Upper lobe of right lung (tissue), 1 donor: ENCODE results near the gene TRPM2. TPM values are rescaled to one million over a fixed set of nuclear protein-coding genes. Genes with fewer than 3 reads are reported as not detected.
"Not testable (repeated sequence)": the region's sequence is repeated elsewhere in the genome, so short reads cannot be mapped to it uniquely, and the experiment has no call there.

Experiments used
- ATAC-seq: fragments of 200-7000 bp; cut with Tn5 transposase; one replicate; pipeline ENCODE4 v1.9.1; 2020; ENCODE audit warnings: mild to moderate bottlenecking, moderate library complexity
- DNase-seq: peaks from one replicate; pipeline ENCODE4 v3.0.0-alpha.2; 2020
- H3K27ac ChIP-seq: fragments of 200-600 bp; one replicate; pipeline ENCODE4 v1.8.0; 2022
- H3K27me3 ChIP-seq: fragments of 200-600 bp; one replicate; pipeline ENCODE4 v1.8.0; 2022; ENCODE audit warnings: mild to moderate bottlenecking
- H3K36me3 ChIP-seq: fragments of 200-600 bp; one replicate; pipeline ENCODE4 v1.8.0; 2022
- H3K4me1 ChIP-seq: fragments of 200-600 bp; one replicate; pipeline ENCODE4 v1.8.0; 2022
- H3K4me3 ChIP-seq: fragments of 200-600 bp; one replicate; pipeline ENCODE4 v1.8.0; 2022; ENCODE audit warnings: mild to moderate bottlenecking
- H3K9me3 ChIP-seq: fragments of 200-600 bp; one replicate; pipeline ENCODE4 v1.8.0; 2022
- intact Hi-C: fragments of 100-400 bp; cut with DNase I; formaldehyde crosslinking; loops from one replicate; pipeline ENCODE4 v1.11.0; 2022
- total RNA-seq: library from RNA; stranded (reverse); fragmentation: NEBNext Ultra II Directional; extraction: Animal tissue kit (Norgen Biotek cat#: 25700); gene quantifications from one replicate; pipeline ENCODE4 v1.2.1, GENCODE V29; 2021
- TF ChIP-seq, protein P1 (sequence below): fragments of 200-600 bp; IDR thresholded peaks from one replicate; pipeline ENCODE4 v1.8.0; 2022; ENCODE audit warnings: antibody characterized with exemption
- donor health status: DM: no; HTN: yes; CAD: no; lungs with severe emphysema.

TRPM2 gene
- total RNA-seq, 1 donor from 2014 or later: 10.0 TPM

DNA sequence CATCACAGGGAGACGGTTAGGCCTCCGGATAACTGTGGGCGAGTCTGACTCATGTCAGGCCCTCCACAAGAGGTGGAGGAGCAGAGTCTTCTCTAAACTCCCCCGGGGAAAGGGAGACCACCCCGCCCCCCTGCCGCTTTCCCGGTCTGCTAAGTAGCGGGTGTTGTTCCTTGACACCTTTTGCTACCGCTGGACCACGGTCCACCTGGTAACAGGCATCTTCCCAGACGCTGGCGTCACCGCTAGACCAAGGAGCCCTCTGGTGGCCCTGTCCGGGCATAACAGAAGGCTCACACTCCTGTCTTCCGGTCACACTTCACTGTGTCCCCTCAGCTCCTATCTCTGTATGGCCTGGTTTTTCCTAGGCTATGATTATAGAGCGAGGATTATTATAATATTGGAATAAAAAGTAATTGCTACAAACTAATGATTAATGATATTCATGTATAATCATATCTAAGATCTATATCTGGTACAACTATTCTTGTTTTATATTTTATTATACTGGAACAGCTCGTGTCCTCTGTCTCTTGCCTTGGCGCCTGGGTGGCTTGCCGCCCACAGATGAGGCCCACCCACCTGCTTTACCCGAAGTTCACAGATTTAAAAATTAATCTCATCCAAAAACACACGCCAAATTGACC is 126.3 kb downstream of the TRPM2 start:
- H3K27me3 ChIP-seq, H3K9me3 ChIP-seq, H3K4me1 ChIP-seq, intact Hi-C loops, ATAC-seq, DNase-seq, H3K27ac ChIP-seq, H3K4me3 ChIP-seq, H3K36me3 ChIP-seq: not testable (repeated sequence)
- TF ChIP-seq, protein P1, sequence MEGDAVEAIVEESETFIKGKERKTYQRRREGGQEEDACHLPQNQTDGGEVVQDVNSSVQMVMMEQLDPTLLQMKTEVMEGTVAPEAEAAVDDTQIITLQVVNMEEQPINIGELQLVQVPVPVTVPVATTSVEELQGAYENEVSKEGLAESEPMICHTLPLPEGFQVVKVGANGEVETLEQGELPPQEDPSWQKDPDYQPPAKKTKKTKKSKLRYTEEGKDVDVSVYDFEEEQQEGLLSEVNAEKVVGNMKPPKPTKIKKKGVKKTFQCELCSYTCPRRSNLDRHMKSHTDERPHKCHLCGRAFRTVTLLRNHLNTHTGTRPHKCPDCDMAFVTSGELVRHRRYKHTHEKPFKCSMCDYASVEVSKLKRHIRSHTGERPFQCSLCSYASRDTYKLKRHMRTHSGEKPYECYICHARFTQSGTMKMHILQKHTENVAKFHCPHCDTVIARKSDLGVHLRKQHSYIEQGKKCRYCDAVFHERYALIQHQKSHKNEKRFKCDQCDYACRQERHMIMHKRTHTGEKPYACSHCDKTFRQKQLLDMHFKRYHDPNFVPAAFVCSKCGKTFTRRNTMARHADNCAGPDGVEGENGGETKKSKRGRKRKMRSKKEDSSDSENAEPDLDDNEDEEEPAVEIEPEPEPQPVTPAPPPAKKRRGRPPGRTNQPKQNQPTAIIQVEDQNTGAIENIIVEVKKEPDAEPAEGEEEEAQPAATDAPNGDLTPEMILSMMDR: peak; percentile 65

DNA sequence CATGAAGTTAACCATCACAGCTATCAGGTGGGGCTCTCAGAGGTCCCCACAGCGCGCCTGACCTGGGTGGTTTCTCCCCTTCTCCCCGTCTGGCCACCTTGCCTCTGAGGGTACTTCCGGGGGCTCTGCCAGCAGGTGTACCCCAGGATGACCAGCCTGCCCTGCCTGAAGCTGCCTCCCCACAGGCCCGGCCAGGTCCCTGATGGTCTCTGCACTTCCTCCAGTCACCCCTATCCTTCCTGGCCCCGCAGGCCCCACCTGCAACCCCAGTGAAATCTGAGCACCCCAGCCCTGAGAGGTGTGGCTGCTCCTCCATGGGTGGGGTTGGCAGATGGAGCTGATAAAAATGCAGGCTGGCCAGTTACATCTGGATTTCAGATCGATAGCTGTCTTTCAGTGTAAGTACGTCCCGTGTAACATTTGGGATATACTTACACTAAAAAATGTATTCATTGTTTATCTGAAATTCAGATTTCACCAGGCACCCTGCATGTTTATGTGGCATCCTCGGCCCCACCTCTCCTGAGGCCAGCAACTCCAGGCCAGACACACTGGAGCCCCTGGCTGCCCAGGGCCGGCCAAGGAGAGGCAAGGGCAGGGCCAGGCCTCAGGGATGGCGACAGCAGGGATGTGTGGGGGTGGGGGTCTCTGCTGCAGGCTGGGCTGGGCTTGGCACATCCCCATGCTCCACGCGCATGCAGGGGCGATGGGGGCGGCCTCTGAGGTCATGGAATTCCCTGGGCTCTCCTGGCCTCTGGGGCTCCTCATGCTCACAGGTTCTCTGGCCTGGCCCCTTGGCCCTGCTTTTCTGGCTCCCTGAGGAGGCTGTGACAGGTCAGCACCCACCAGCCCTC is 127.0 kb downstream of the TRPM2 start:
- intact Hi-C loops: no loop called here
- Histone ChIP-seq H3K4me1 (no peaks in the 10 kb centered on the region), H3K27me3 (no peaks in the 10 kb centered on the region), H3K36me3 (no peaks in the 10 kb centered on the region), H3K4me3 (no peak overlapping the region), H3K27ac (no peak overlapping the region), H3K9me3 (no peaks in the 10 kb centered on the region)
- TF ChIP-seq, protein P1: no peak
- ATAC-seq: peak; percentile 8
- no peak for DNase-seq

DNA sequence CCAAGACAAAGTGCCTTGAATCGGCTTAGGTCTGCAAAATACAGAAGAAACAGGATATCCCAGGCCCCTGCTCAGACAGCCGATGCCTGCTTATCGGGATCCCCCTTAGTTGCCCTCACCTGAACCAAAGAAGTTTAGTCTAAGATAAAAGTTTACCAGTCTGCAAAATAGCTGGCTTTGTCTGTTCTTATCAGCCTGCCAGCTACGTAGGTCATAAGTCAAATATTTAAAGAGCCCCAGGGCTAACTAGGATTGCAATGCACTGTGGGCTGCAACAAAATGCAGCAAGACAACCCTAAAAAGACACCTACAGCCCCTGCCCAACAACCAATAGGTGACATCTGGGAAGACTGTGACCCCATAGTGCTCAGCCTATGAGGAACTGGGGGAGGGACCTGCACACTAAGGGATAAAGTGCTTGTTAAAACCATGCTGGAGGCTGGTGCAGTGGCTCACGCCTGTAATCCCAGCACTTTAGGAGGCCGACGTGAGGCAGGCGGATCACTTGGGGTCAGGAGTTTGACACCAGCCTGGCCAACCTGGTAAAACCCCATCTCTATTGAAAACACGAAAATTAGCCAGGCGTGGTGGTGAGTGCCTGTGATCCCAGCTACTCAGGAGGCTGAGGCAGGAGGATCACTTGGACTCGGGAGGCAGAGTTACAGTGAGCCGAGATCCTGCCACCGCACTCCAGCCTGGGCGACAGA is 129.3 kb downstream of the TRPM2 start:
- TF ChIP-seq, protein P1: no peak
- DNase-seq (no peak), ATAC-seq (no peak)
- Histone ChIP-seq H3K4me3 (no peak overlapping the region), H3K27me3 (no peaks in the 10 kb centered on the region), H3K9me3 (no peaks in the 10 kb centered on the region), H3K36me3 (no peaks in the 10 kb centered on the region), H3K27ac (no peak overlapping the region), H3K4me1 (no peaks in the 10 kb centered on the region)
- intact Hi-C loops: no loop called here

DNA sequence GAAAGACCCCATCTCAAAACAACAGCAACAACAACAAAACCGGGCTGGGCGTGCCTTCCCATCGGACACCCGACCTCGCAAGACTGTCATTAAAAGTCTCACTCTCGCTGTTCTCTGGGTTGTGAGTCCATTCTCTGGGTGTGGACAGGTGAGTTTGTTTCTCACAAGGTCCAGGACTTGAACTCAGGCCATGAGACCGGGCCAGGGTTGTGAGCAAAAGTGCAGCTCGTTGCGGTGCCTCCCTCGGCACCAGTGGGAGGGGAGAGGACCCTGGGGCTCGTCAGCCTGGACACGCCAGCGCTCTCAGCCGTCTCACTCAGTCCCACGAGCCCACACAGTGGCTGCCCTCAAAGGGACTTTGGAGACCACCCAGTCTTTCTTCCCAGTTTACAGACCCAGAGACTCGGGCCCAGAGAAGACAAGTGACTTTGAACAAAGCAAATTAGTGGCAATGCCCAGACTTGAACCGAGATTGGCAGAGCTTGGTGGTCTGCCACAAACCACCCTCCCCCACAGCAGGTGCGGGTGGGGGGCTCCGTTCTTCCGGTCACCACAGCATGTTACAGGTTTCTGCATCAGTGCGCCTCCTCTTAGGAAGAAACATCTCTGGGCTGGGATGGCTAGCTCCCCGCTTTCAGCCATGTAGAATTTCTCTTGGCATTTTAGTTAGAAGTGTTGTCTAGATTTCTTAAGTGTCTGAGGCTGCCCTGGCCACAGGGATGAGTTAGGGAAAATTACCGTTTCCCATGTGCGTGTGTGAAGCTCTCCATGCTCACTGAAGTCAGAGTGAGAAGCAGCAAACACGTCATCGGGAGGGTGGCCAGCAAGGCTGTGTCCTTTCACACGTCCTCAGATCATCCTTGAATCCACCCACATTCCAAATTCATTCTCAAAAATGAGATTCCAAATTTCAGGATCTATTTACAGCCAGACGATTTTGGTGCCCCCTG is 130.1 kb downstream of the TRPM2 start:
- TF ChIP-seq, protein P1: no peak
- Histone ChIP-seq H3K4me3 (no peak overlapping the region), H3K27ac (no peak overlapping the region), H3K4me1 (no peaks in the 10 kb centered on the region), H3K27me3 (no peaks in the 10 kb centered on the region), H3K36me3 (no peaks in the 10 kb centered on the region), H3K9me3 (no peaks in the 10 kb centered on the region)
- ATAC-seq (no peak), DNase-seq (no peak)
- intact Hi-C loops: no loop called here
